Astrocyte of the spinal cord (primary cell): Measurements from ENCODE around the gene LRRC34.
A peak's percentile ranks its signal among the peaks of the same experiment; 100 is the strongest.

ENCODE experiments used
- DNase-seq: peaks from one replicate; pipeline ENCODE4 v3.0.0; 2011; ENCODE audit warnings: low read depth, low spot score
- H3K4me3 ChIP-seq: 2 replicates; pipeline ENCODE4 v1.5.1; 2011; ENCODE audit warnings: low read depth, mild to moderate bottlenecking, low read length, moderate library complexity
- CTCF ChIP-seq: IDR thresholded peaks from 2 replicates; pipeline ENCODE4 v1.5.1; 2012; ENCODE audit warnings: low read depth, mild to moderate bottlenecking, low read length, inconsistent platforms
- in situ Hi-C: cut with HindIII; loops from 2 replicates; pipeline ENCODE4 v1.10.0; 2017; ENCODE audit warnings: low sequenced_read_pairs

Gene LRRC34

DNA sequence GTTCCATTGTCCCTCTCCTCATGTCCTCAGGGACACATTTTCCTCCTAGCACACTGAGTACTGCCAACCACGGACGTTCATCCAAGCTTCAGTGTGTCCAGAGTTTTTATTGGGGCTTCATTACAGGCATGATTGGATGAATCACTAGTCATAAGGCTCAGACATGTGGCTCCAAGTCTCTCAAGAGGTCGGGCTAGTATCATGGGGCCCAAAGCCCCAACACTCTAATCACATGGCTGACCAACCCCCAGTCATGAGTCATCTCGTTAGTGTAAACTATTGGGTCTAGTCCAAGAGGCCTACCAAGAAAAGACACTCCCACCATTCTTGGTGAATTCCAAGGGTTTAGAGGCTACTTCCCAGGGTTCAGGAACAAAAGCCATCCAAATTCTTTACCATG lies 52.2 kb downstream of the LRRC34 start:
- H3K4me3 ChIP-seq = no peak overlapping the region
- TF ChIP-seq CTCF = no peak
- DNase-seq = peak; percentile 4
- in situ Hi-C loops = no loop called here

- TF ChIP-seq CTCF = no peak
- in situ Hi-C loops = no loop called here
- DNase-seq = peak; percentile 22
- no peak overlapping the region for H3K4me3 ChIP-seq
These were observed 53.4 kb downstream of the LRRC34 start for GRCh38 chr3:169759256-169759655.

- in situ Hi-C loops = no loop called here
- DNase-seq = no peak
- TF ChIP-seq CTCF = no peak
- no peak overlapping the region for H3K4me3 ChIP-seq
These were observed 54.2 kb downstream of the LRRC34 start for GRCh38 chr3:169758359-169758994.

DNA sequence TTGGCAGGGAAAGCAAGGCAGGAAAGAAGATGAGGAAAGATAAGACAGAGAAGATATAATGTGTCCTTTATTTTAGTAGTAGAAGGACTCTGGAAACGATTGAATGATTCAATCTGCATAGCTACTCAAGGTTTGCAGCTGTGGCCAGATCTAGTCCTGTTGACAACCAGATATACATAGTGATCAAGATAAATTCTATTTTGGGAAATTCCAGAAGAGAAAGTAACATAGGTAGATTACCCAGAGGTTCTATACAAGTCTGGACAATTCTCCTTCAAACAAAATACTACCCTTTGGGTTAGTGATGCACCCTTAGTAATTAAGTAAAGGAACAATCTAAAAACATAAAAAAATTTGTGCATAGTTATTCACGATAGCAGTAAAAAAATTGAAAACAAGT lies 57.2 kb downstream of the LRRC34 start:
- TF ChIP-seq CTCF = no peak
- DNase-seq = no peak
- no peak overlapping the region for H3K4me3 ChIP-seq
- in situ Hi-C loops = no loop called here

DNA sequence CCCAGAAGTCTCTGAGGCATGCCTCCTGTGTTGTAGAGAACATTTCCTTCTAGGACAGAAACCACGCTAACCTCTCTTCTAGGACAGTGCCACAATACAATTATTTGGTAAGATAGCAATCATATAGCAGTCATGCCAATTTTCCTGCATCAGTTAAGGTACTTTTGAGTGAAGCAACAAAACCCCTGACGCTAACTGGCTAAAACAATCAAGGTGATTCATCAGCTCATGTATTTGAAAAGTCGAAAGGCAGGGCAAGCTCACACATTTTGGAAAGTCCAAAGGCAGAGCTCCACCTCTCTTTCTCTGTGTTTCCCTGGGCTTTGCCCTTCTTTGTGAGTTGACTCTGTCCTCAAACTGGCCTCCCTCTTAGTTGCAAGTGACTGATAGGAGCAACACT lies 58.0 kb downstream of the LRRC34 start:
- in situ Hi-C loops = no loop called here
- TF ChIP-seq CTCF = no peak
- no peak overlapping the region for H3K4me3 ChIP-seq
- DNase-seq = no peak

GRCh38 chr3:169751875-169752274 lies 60.8 kb downstream of the LRRC34 start:
- in situ Hi-C loops = no loop called here

More at GRCh38 chr3:169751875-169752274, 60.8 kb downstream of the LRRC34 start:
- no peak for TF ChIP-seq CTCF
- no peak for DNase-seq
- no peak overlapping the region for H3K4me3 ChIP-seq
